A673 (cell line): ENCODE measurements around the gene SALL1.

Experiments
- CTCF ChIP-seq: fragments of 300-800, 200-600 bp; sonication (generic); conservative IDR thresholded peaks from 2 replicates; pipeline ENCODE4 v1.5.1; 2017; ENCODE audit warnings: low read depth, mild to moderate bottlenecking, antibody characterized with exemption, low read length, moderate library complexity, mixed read lengths
- EZH2 ChIP-seq: fragments of 200-600 bp; sonication (generic); IDR thresholded peaks from 2 replicates; pipeline ENCODE4 v1.6.1; 2017; ENCODE audit warnings: borderline replicate concordance, low read depth, mild to moderate bottlenecking, mixed read lengths, antibody characterized with exemption, low read length; ENCODE audit not compliant: poor library complexity, severe bottlenecking

- TF ChIP-seq CTCF, result no peak
- TF ChIP-seq EZH2, result no peak
Measured at GRCh38 chr16:51154271-51155171, 3.5 kb upstream of the SALL1 start.
